Measurements from ENCODE around the gene AIRE.
"Not testable (repeated sequence)": the region's sequence is repeated elsewhere in the genome, so short reads cannot be mapped to it uniquely, and the experiment has no call there.

Gene AIRE

GRCh38 chr21:44299458-44300261 is 14.0 kb downstream of the AIRE start, which contains the start of gene PFKL:
Gene PFKL (plus strand): TSS chr21:44300053. CDS start chr21:44300106, 53 bp downstream.
- H3K4me3 ChIP-seq (ENCODE audit: low read length), result peak within 1 kb of the TSS; percentile 68
- TF ChIP-seq CTCF (conservative IDR thresholded peaks at IDR 0.05; ENCODE audit: low read depth, low read length), result no peak
- no peak for DNase-seq (ENCODE audit: low read depth)

GRCh38 chr21:44300262-44300959 is 14.7 kb downstream of the AIRE start:
- H3K4me3 ChIP-seq (ENCODE audit: low read length), result peak overlapping the region; percentile 68
- no peak for TF ChIP-seq CTCF (conservative IDR thresholded peaks at IDR 0.05; ENCODE audit: low read depth, low read length)
- DNase-seq (ENCODE audit: low read depth), result no peak

GRCh38 chr21:44301141-44301540 is 15.5 kb downstream of the AIRE start:
- TF ChIP-seq CTCF (conservative IDR thresholded peaks at IDR 0.05; ENCODE audit: low read depth, low read length), result no peak
- peak overlapping the region; percentile 68 for H3K4me3 ChIP-seq (ENCODE audit: low read length)
- no peak for DNase-seq (ENCODE audit: low read depth)

- TF ChIP-seq CTCF (conservative IDR thresholded peaks at IDR 0.05; ENCODE audit: low read depth, low read length), result peak; percentile 25
- H3K4me3 ChIP-seq (ENCODE audit: low read length), result no peak overlapping the region
- no peak for DNase-seq (ENCODE audit: low read depth)
Observed at GRCh38 chr21:44301961-44302406, 16.3 kb downstream of the AIRE start.

- not testable (repeated sequence) for DNase-seq (ENCODE audit: low read depth); H3K4me3 ChIP-seq (ENCODE audit: low read length)
- TF ChIP-seq CTCF (conservative IDR thresholded peaks at IDR 0.05; ENCODE audit: low read depth, low read length), result peak; percentile 48
Observed at GRCh38 chr21:44302573-44303401, 17.1 kb downstream of the AIRE start.

- DNase-seq (ENCODE audit: low read depth), result no peak
- TF ChIP-seq CTCF (conservative IDR thresholded peaks at IDR 0.05; ENCODE audit: low read depth, low read length), result no peak
- no peak overlapping the region for H3K4me3 ChIP-seq (ENCODE audit: low read length)
Observed at GRCh38 chr21:44303490-44303981, 17.9 kb downstream of the AIRE start.

All from retinal pigment epithelial cell (primary cell).